Bone marrow (tissue), 2 donors: ENCODE data around the gene UTP14C.
"Not testable (repeated sequence)": the region's sequence is repeated elsewhere in the genome, so short reads cannot be mapped to it uniquely, and the experiment has no call there.

Source experiments
- DNase-seq, 2 donors: peaks; one replicate each; lab custom pipeline; 2025; lab: John Stamatoyannopoulos, UW

UTP14C gene

GRCh38 chr13:52024481-52024880 is at the start of gene UTP14C:
TSS of gene UTP14C (plus strand) at chr13:52024691. CDS start at chr13:52028805, 4,114 bp downstream.
- no peak for DNase-seq

- DNase-seq: no peak
These were observed 48.1 kb upstream of the UTP14C start for GRCh38 chr13:51976423-51976822.

- DNase-seq: no peak
These were observed 47.6 kb upstream of the UTP14C start for GRCh38 chr13:51976890-51977289.

DNA sequence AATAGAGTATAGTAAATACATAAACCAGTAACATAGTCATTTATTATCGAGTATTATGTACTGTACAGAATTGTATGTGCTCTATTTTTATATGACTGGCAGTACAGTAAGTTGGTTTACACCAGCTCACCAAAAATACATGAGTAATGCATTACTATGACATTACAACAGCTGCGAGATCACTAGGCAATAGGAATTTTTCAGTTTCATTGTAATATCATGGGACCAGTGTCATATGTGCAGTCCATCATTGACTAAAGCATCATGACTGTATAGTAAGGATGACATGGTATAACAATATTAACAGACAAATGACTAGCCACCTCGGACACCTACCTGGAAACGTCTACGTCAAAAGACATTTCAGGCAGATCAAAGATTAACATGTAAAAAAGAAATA is 46.9 kb upstream of the UTP14C start:
- DNase-seq: no peak

DNA sequence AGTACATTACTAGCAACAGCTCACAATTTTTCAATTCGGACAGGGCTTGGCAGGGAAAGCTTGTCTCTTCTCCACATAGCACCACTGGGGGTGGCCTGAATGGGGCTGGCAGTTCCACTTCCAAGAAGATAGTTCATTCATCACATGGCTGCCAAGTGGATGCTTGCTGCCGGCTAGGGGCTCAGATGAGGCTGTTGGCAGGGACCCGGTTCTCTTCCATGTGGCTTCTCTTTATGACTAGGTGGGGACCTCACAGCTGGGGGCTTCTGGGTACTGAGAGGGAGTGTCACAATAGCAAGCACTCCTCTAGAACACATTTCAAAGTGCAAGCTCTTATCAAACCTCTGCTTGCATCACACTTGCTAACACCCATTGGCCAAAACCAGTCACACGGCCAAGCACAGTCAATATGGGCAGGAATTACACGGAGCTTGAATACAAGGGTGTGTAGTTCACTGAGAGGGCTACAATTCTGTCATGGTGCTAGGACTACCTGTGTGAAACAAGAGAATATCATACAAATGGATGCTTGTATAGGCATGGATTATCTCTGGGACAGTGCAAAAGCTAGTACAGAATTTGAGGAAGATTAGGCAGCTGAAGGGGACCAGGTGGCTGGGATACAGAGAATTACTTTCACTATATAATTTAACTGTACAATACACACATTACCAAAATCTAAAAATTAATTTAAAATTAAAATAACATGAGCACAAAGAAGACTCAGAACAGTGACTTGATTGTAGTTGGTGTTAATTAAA is 45.5 kb upstream of the UTP14C start:
- DNase-seq: no peak

DNA sequence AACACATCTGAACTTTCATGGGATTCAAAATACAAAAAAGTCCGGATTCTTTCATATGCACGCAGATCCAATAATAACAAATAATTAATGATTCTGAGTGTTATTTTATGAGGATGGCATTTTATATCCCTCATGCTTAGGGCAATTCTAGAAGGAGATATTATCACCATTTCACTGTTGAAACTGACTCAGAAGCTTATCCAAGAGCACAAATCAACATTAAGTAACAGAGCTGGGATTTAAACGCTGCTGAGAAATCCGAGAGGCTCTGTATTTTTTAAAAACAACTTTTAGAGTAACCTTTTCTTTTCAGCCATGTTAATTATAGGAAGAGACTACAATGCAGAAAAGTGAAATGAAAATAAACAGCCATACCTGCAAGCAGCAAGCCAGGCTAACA is 43.6 kb upstream of the UTP14C start:
- no peak for DNase-seq

DNA sequence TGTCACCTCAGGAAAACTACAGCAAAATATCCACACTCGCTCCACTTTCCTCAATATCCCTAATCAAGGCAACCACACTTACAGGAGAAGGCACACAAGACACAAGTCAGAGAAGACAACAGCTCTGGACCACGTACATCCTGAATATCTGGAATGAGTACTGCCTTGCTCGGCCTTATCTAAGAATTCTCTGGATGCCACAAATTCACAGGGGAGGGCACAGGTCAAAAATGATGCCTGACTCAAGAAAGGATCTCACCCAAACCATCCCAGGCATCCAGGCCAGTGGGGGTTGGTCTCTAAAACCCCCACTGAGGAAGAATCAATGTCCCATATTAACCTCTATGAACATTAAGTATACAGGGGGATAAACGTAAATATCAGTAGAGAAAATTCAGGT is 43.1 kb upstream of the UTP14C start:
- no peak for DNase-seq

GRCh38 chr13:51983292-51983691 is 41.2 kb upstream of the UTP14C start:
- DNase-seq: not testable (repeated sequence)

DNA sequence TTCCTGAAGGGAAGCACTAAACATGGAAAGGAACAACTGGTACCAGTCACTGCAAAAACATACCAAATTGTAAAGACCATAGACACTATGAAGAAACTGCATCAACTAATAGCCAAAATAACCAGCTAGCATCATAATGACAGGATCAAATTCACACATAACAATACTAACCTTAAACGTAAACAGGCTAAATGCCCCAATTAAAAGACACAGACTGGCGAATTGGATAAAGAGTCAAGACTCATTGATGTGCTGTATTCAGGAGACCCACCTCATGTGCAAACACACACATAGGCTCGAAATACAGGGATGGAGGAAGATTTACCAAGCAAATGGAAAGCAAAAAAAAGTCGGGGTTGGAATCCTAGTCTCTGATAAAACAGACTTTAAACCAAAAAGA is 39.6 kb upstream of the UTP14C start:
- not testable (repeated sequence) for DNase-seq

- DNase-seq: no peak
These were observed 35.4 kb upstream of the UTP14C start for GRCh38 chr13:51988988-51989618.

DNA sequence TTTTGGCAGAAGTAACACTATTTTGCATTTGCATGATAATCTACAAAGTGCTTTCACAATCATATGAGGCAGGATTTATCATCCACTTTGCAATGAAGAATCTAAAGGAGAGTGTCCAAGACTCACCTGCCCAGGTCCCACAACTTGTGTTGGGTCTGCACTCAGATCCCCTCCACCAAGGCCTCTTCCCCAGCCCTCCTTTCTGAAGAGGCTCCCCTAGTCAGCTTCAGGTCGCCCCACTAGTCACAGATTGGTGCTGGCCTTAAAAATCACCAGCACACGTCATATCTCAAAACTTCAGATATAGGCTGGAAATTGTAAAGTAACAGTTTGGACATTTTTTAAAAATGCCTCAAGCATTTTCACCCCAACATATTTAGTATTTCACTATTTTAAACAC is 30.8 kb upstream of the UTP14C start:
- DNase-seq: no peak

- DNase-seq: peak in 1 of 2 donors; percentile 47
These were observed 28.6 kb upstream of the UTP14C start for GRCh38 chr13:51995677-51996551.

DNA sequence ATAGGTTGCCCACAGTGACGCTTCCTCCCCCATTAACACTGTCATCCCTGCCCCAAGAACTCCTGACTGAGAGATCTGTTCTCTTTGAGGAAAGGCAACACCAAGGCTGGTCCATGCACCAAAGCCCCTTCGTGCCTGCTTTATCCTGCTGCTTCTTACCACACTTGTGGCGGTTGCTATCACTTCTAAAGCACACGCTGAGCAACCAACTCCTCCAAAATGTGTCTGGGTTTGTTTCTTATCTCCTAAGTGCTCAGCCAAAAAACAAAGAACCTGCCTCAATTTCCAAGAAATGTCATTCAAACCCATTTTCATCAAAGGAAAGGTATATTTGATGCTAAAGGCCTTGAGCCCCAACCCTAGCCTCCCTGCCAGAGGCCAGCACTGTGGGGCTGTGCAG is 27.9 kb upstream of the UTP14C start:
- no peak for DNase-seq

DNA sequence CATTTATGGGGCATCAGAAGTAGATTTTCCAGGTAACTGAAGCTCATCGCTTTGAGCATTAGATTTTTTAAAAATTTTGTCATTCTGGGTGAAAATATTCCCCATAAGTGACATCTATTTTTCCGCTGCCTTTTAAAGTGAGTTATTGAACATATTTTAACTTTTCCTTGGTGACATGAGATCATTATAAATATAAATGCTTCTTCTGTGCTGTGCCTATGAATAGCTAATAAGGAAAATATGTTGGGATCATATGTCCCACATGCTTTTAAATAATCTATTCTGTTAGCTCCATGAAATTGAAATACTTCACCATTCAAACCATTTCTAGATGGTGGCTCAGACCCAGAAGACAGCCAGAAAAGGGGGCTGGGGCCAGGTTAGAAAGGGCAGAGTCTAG is 27.3 kb upstream of the UTP14C start:
- no peak for DNase-seq

DNA sequence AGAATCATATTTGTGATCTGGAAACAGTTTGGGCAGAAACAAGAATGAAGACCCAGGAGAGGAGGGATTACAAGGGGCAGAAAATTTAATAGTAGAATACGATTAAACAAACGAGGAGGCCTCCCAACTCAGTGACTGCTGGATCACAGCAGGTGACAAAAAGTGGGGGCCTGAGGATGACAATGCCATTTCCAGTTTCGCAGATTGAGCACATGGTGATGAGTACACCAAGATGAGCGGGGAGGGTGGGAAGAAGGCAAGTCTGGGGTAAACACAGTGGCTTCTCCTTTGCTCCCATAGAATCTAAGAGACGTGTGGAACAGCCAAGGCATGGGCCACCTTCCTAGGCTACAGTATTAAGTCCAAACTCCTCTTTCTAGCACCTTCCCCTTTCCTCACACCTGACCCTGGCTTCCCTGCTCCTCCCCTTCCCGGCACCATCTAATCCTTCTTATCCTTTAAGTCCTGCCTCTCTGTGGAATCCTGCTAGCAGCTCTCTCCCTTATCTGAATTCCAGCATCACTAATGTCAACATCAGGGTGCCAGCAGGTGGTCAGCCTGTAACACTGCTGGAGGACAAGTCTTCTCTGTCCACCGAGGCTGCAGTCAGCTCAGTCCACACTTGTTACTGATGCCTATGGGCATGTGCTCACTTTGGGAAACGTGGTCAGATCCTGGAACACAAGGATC is 26.7 kb upstream of the UTP14C start:
- no peak for DNase-seq

DNA sequence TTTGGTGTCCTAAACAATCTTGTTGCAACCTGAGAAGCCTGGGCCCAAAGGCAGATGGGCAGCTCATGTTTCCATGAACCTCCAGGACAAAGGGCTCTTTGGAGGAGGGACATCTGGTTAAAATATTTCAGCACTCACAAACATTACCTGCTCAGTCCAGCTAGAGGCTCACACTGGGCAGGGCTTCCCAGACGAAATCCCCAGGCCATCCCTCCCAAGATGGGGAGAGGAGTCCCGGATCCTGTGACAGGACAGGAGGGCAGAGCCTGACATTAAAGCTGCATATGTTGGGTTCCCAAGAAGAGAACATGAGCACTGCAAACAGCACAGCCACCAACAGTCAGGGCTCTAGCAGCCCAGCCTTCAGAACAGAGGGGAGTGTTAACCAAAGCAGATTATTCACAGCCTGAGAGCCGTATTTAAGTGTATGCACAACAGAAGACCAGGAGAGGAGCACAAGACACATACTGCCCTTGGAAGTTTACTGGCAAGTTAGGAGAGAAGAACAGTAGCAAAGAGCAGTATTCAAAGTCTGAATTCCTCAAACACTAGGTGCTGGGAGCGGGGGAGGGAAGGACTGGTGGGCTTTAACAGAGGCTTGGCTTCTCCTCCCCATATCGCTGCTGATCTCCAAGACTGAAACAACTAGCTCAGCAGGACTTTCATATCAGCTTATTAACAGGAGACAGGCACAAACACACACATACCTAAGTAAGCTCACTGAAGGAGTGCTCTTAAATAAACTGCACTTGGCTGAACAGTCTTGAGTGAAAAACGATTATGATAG is 25.6 kb upstream of the UTP14C start:
- no peak for DNase-seq

DNA sequence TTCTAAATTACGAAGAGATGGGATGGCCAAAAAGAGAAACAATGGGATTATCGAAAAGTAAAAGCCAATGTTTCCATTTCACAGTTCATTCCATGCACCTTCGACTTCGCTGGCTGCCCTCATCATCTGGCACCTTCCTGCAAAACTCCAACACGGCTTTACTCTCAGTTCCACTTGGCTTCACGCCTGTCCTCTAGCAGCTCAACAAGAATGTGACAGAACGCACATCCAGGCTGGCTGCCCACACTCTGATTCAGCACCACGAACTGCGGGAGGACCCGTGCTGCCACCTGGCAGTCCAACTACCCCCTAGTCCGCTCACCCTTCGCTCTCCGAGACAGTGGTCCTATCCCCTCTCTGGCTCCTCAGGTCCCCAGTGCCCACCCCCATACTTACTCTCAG is 25.0 kb upstream of the UTP14C start:
- DNase-seq: no peak

- DNase-seq: no peak
These were observed 24.6 kb upstream of the UTP14C start for GRCh38 chr13:51999921-52000320.

DNA sequence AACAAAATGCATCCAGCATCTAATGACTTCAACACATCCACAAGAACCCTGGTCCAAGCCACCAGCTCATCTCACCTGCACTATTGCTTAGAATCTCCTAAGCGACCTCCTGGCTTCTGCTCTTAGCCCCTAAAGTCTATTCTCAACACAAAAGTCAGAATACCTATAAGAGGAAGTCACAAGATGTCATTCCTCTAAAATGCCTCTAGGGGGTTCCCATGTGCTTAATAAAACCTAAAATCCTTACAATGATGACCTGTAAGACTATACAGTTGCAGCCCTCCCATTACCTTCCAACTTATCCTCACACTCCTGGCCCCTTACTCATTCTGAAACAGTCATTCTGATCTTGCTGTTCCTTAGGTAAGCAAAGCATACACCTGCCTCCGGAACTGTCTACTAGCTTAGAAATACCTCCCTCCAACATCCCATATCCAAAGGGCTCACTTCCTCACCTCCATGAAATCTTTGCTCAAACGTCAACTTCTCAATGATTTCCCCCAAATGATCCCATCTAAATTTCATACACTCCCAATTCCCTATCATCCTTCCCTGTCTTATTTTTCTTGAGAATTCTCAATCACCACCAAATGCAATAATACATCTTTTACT is 23.3 kb upstream of the UTP14C start:
- peak in 1 of 2 donors; percentile 44 for DNase-seq

DNA sequence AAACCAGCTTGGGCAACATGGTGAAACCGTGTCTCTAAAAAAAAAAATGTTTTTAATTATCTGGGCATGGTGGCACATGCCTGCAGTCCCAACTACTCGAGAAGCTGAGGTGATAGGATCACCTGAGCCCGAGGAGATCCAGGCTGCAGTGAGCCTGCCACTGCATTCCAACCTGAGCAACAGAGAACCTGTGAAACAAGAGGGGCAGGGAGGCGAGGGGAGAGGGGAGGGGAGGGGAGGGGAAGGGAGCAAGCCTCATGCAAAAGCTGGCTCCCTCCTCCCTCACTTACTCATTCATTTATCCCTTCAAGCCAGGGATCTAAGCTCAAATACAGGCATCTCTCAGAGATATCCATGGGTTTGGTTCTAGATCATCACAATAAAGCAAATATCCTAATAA is 22.1 kb upstream of the UTP14C start:
- no peak for DNase-seq

DNA sequence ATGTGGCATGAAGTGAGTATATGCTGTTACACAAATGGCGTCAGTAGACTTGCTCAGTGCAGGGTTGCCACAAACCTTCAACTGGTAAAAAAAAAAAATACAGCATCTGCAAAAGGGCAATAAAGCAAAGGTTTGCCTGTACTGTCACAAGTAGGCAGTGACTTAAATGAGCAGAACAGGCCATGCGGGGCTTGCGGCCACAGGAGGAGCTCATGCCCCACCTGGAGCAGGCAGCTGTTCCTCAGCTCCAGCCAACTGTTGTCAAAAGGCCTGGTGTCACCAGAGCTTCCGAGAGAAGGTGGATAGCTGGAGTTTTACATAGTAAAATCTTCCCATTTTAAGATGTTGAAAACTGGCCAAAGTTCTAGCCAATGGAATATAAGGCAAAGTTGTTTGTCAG is 20.9 kb upstream of the UTP14C start:
- DNase-seq: no peak
